Activated CD4-positive, CD25-positive, alpha-beta regulatory T cell (primary cell): ENCODE data around the gene PTPN2.
"Not testable (repeated sequence)": the region's sequence is repeated elsewhere in the genome, so short reads cannot be mapped to it uniquely, and the experiment has no call there.

Source experiments
- DNase-seq, 4 experiments: peaks; one replicate each; lab custom pipeline; 2025; lab: John Stamatoyannopoulos, UW

Gene PTPN2

GRCh38 chr18:12883684-12884405 lies at the start of gene PTPN2:
TSS of gene PTPN2 (minus strand) at chr18:12884237. CDS start at chr18:12884141, 96 bp downstream.
- DNase-seq, result peak; percentile 78 to 85 (median 80)

DNA sequence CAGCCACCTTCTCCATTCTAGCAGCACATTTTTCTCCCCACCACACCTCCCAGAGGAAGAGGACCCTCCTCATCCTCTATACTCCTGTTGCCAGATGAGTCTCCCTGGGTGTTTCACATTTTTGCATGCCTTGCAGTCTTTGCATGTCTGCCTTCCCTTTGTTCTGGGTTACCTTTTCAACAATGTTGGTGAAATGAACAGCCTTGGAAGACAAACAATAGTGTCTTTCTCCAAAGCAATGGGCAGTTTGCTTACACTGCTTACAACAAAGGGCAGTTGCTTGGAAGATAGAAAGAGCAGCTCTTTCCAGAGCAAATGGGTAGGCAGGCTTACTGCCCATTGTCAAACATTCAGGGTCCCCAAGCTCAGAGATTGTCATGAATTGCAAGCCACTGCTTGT lies 49.3 kb upstream of the PTPN2 start:
- DNase-seq, result no peak

DNA sequence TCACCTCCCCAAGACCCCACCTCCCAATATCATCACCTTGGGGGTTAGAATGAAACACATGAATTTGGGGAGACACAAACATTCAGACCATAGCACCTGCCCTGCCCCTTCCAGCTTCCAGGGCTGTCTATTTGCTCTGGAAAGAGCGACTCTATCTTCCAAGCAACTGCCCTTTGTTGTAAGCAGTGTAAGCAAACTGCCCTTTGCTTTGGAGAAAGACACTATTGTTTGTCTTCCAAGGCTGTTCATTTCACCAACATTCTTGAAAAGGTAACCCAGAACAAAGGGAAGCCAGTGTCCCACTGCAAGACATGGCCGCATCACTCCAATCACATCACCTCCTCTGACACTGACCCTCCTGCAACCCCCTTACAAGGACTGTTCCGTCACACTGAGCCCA lies 46.9 kb upstream of the PTPN2 start:
- no peak for DNase-seq

DNA sequence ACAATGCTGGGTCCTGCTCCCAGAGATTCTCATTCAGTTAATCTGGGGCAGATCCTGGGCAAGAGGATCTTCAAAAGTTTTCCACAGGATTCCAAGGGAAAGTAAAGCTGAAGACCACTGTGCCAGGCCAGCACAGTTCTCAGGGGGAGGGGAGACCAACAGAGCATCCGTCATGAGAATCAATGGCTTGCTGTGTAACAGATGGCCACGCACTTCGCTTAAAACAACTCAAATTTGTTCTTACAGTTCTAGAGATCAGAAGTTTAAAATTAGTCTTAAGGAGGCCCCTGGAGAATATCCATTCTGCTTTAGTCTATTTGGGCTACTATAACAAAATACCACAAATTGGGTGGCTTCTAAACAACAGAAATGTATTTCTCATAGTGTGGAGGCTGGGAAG lies 46.3 kb upstream of the PTPN2 start:
- no peak for DNase-seq

- no peak for DNase-seq
Measured at GRCh38 chr18:12929477-12930083, 45.5 kb upstream of the PTPN2 start.

- DNase-seq, result no peak
Measured at GRCh38 chr18:12928641-12929040, 44.6 kb upstream of the PTPN2 start.

- no peak for DNase-seq
Measured at GRCh38 chr18:12928206-12928605, 44.2 kb upstream of the PTPN2 start.

- no peak for DNase-seq
Measured at GRCh38 chr18:12924616-12925015, 40.6 kb upstream of the PTPN2 start.

GRCh38 chr18:12922266-12922665 lies 38.2 kb upstream of the PTPN2 start:
- no peak for DNase-seq

- DNase-seq, result no peak
Measured at GRCh38 chr18:12921178-12921577, 37.1 kb upstream of the PTPN2 start.

DNA sequence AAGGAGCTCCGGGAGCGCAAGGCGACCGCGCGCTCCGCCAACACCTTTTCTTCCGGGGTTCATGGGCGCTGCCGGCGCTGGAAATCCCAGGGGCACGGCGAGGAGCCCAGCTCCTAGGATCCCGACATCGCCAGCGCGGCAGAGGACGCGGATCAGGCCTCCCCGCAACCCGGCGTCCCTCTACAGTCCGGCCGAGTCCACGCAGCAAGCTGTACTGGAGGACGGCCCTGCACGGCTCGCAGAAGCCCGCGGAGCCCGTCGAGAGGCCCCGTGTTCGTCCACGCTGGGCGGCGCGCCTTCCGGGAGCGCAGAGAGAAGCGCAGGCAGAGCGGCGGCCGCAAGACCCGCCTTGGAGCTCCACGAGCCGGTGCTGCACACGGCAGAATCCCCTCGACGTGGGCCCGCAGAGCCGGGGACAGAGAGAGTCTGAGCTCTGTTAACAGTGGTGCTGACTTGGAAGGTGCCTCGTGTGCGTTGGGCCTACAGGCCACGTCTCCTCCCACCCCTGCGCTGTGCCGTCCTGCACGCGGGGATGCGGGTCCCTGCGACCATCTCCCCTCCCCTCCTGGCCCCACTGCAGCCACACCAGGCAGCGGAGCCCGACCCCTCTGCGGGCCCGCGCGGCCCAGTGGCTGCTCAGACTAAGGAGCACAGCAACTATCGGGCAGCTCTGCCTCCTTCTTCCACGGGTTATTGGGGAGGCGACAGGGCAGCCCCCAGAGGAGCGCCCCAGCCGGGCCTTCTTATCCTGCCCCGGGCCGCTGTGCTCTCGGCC lies 28.1 kb upstream of the PTPN2 start:
- no peak for DNase-seq

DNA sequence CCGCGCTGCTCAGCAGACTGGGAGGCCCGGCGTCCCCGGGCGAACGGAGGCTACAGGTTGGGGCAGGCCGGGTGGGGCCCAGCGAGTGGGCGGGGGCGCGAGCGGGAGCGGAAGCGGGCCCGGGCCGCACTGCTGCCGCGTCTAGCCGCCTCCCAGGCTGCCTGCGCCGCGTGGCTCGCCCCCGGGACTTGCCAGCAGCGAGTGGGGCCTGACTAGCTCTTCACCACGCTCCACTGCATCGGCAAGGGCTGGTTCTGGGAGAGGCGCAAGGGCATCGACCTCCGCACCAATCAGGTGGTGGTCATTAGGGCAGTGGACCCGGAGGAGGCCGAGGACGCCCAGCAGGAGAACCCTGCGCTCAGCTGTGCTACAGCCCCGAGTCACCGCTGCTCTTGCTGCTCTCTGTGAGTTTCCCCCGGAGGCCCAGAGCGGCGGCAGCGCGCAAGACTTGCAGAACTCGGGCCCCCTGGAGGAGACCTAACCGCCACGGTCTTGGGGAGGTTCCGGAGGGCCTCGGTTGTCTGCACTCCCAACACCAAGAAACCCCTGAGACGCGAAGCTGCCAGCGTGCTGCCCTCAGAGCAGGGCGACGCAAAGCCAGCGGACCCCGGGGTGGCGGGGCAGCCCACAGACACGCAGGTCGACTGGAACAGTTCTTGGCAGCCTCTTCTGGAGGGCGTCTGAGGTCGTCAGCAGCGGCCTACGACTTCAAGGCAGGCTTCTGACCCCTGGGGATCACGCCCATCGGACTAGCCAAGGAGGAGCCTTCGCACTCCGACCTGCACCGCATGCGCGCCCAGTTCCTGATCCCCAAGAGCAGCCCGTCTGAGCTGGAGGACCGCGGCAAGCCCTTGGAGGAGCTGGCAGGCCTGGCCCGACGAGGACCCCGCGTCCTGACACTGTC lies 27.2 kb upstream of the PTPN2 start:
- peak; percentile 19 to 42 (median 38) for DNase-seq

- DNase-seq, result no peak
Measured at GRCh38 chr18:12908706-12909105, 24.7 kb upstream of the PTPN2 start.

- no peak for DNase-seq
Measured at GRCh38 chr18:12907258-12907925, 23.4 kb upstream of the PTPN2 start.

- no peak for DNase-seq
Measured at GRCh38 chr18:12906773-12907172, 22.7 kb upstream of the PTPN2 start.

- no peak for DNase-seq
Measured at GRCh38 chr18:12906119-12906518, 22.1 kb upstream of the PTPN2 start.

DNA sequence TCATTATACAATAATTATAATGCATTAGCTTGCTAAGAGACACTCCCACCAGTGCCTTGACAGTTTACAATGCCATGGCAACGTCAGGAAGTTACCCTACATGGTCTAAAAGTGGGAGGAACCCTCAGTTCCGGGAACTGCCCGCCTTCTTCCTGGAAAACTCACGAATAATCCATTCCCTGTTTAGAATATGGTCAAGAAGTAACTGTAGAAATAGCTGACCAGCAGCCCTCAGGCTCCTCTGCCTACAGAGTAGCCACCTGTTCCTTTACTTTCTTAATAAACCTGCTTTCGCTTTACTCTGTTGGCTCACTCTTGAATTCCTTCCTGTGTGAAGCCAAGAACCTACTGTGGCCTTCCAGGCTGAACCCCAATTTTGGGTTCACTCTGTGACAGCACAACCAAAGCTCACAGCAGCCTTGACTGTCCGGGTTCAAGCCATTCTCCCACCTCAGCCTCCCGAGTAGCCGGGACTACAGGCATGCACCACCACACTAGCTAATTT lies 20.0 kb upstream of the PTPN2 start:
- peak in 3 of 4 experiments; percentile 9 to 11 (median 9) for DNase-seq

DNA sequence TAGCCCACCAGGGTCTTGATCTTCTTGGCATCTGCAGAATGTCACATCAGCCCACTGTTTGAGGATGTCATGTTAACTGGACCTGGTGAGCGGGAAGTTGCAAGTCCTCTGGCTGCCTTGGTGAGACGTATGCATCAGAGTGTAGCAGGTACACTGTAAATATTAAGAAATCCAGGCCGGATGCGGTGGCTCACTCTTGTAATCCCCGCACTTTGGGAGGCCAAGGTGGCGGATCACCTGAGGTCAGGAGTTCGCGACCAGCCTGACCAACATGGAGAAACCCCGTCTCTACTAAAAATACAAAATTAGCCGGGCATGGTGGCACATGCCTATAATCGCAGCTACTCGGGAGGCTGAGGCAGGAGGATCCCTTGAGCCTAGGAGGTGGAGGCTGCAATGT lies 17.2 kb upstream of the PTPN2 start:
- not testable (repeated sequence) for DNase-seq

DNA sequence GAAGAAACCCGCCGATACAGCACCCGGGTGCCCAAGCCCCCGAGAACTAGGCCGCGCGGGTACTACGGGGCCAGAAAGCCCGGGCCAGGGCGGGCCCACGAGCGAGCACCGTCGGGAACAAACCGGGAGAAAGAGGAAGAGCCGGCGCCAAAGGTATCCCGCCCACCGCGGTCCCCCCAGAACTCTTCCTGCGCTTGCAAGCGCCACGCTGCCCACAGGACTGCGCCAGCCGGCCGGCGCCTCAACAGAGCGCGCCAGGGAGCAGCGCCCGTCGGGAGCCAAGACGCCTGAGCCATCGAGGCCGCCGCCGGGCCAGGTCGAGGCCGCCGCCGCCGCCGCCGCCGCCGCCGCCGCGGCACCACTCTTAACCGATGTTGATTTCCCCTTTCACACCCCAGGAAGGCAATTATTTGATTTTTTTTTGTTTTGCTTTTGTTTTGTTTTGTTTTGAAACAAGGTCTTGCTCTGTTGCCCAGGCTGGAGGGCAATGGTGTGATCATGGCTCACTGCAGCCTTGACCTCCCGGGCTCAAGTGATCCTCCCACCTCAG lies 12.8 kb upstream of the PTPN2 start:
- not testable (repeated sequence) for DNase-seq

- no peak for DNase-seq
Measured at GRCh38 chr18:12895626-12896025, 11.6 kb upstream of the PTPN2 start.

DNA sequence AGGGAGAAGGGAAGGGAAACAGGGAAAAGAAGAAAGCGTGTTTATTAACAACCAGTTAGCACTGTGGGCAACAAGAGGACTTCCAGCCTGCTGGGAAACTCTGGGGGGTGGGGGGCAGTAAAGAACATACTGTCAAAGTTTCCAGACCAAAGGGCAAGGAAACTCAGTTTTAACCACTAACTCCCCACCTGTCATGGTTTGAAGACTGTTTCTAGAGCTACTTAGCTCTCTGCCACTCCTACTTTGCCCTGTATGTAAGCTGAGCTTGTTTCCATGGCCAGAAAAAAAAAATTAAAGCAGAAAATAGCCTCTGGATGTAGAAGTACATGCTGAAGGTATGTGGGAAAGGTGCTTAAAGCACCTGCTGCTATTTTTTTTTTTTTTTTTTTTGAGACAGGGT lies 11.0 kb upstream of the PTPN2 start:
- no peak for DNase-seq
